ENCODE results near the gene CASKIN1.

GRCh38 chr16:2151188-2152091 lies 45.0 kb downstream of the CASKIN1 start:
- peak; percentile 36 for TF ChIP-seq POLR2A (IDR thresholded peaks at IDR 0.05; ENCODE audit: low read length)
- no peak for TF ChIP-seq GATA1 (IDR thresholded peaks at IDR 0.05; ENCODE audit: low read depth, low read length)
